ENCODE measurements around the gene GM2A. TPM values are rescaled to one million over a fixed set of nuclear protein-coding genes. Genes with fewer than 3 reads are reported as not detected.

The GM2A gene
- total and polyA plus RNA-seq, 2 of the 8 experiments (the other 6 are each of a cell fraction or from before 2014, with no cell fraction given), result 18.5 to 32.2 TPM

DNA sequence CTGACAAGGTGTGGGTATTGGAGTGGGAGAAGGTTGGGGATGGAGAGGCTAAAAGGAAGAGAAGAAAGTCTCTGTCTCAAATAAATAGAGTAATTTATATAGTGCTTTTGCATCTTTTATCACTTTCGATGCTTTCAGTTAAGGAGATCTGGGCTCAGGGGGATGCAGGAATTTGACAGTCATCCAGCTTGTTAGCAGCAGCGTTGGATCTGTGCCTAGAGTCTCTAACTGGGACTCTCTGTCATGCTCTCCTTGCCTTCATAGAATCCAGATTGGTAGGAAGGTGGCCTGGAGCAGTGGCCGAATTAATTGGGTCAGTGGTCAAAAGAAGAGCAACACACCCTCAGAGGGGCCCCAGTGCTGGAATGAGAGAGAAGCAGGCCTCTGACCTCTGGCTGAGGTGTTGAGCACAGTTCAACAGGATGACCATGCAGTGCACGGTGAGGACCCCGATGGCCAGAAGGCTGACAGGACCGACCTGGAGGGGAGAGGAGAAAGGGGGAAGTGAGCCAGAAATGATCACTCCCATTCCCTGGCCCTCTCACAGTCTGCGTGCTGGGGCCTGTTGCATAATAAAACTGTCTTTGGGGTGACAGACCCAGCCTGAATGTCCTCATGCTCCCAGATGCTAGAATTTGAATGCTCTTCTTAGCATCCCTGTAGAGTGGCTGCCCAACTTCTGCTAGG, 42.9 kb downstream of the GM2A start (continued):
- TF ChIP-seq CTBP2 (IDR thresholded peaks at IDR 0.05; ENCODE audit: borderline replicate concordance, insufficient read depth, insufficient read length, low read length) (no peak), CHD7 (IDR thresholded peaks at IDR 0.05; ENCODE audit: insufficient replicate concordance, low read length) (no peak), ATF2 (IDR thresholded peaks at IDR 0.05; ENCODE audit: low read length) (no peak), BACH1 (IDR thresholded peaks at IDR 0.05; ENCODE audit: low read length) (no peak), CEBPB (IDR thresholded peaks at IDR 0.05; ENCODE audit: low read depth, low read length) (no peak), RXRA (IDR thresholded peaks at IDR 0.05; ENCODE audit: insufficient read depth, low read depth, low read length) (no peak)
